GM21737 (cell line): Measurements from ENCODE around the gene VSIG10.
"Not testable (repeated sequence)": the region's sequence is repeated elsewhere in the genome, so short reads cannot be mapped to it uniquely, and the experiment has no call there.

Experiments used
- ATAC-seq: cut with Tn5 transposase; IDR thresholded peaks from one replicate; pipeline ENCODE4 v1.9.1; 2021; ENCODE audit warnings: mild to moderate bottlenecking, moderate library complexity; ENCODE audit not compliant: unreplicated experiment

VSIG10 gene

GRCh38 chr12:118103601-118104382, at the start of gene VSIG10:
Gene VSIG10 (minus strand): TSS chr12:118104011. CDS start chr12:118103671, 340 bp downstream.
- no peak for ATAC-seq

GRCh38 chr12:118151755-118152154, 47.9 kb upstream of the VSIG10 start:
- ATAC-seq: no peak

- ATAC-seq: no peak
These were observed 46.8 kb upstream of the VSIG10 start for GRCh38 chr12:118150625-118151024.

- ATAC-seq: no peak
These were observed 44.5 kb upstream of the VSIG10 start for GRCh38 chr12:118148287-118148686.

- ATAC-seq: no peak
These were observed 42.0 kb upstream of the VSIG10 start for GRCh38 chr12:118145798-118146156.

GRCh38 chr12:118145113-118145797, 41.4 kb upstream of the VSIG10 start:
- ATAC-seq: no peak

- no peak for ATAC-seq
These were observed 40.7 kb upstream of the VSIG10 start for GRCh38 chr12:118144499-118144898.

GRCh38 chr12:118140825-118141224, 37.0 kb upstream of the VSIG10 start:
- no peak for ATAC-seq

GRCh38 chr12:118137148-118137678, 33.4 kb upstream of the VSIG10 start:
- ATAC-seq: no peak

GRCh38 chr12:118136559-118137003, 32.8 kb upstream of the VSIG10 start:
- ATAC-seq: no peak

- ATAC-seq: peak; percentile 97
These were observed 32.2 kb upstream of the VSIG10 start, which contains the start of gene PEBP1 for GRCh38 chr12:118135788-118136558. Gene PEBP1 (plus strand): TSS chr12:118136124. CDS start chr12:118136210, 86 bp downstream.

- ATAC-seq: not testable (repeated sequence)
These were observed 25.6 kb upstream of the VSIG10 start for GRCh38 chr12:118129436-118129835.

GRCh38 chr12:118127867-118128266, 24.1 kb upstream of the VSIG10 start:
- ATAC-seq: no peak

- ATAC-seq: no peak
These were observed 22.4 kb upstream of the VSIG10 start for GRCh38 chr12:118126119-118126757.

- no peak for ATAC-seq
These were observed 21.9 kb upstream of the VSIG10 start for GRCh38 chr12:118125743-118126118.

- no peak for ATAC-seq
These were observed 20.6 kb upstream of the VSIG10 start for GRCh38 chr12:118124333-118124874.

GRCh38 chr12:118122264-118122663, 18.5 kb upstream of the VSIG10 start:
- ATAC-seq: no peak

GRCh38 chr12:118120579-118121363, 17.0 kb upstream of the VSIG10 start:
- peak; percentile 88 for ATAC-seq

GRCh38 chr12:118119449-118119879, 15.7 kb upstream of the VSIG10 start:
- ATAC-seq: no peak

- no peak for ATAC-seq
These were observed 5.3 kb upstream of the VSIG10 start for GRCh38 chr12:118109088-118109487.
